K562 (cell line): ENCODE data around the gene CCDC88C. TPM values are rescaled to one million over a fixed set of nuclear protein-coding genes. Genes with fewer than 3 reads are reported as not detected.
"Not testable (repeated sequence)": the region's sequence is repeated elsewhere in the genome, so short reads cannot be mapped to it uniquely, and the experiment has no call there.

Source experiments
- ATAC-seq: fragments of 200-7000 bp; cut with Tn5 transposase; 3 replicates; pipeline ENCODE4 v1.9.1; 2020; ENCODE audit warnings: moderate library complexity
- BruUV-seq: library from RNA; stranded (reverse); fragments of 400-500 nt; replicated peaks from 2 replicates; lab custom pipeline; 2021; lab: Mats Ljungman, UMichigan
- CTCF ChIA-PET: fragments of 300-600 bp; formaldehyde crosslinking; extraction: SDS; loops from one replicate; lab custom pipeline; 2021; ENCODE audit warnings: low intra/inter-chr PET ratio; lab: Yijun Ruan, JAX
- POLR2A ChIA-PET: fragments of 300-600, 350-650 bp; sonication (Branson Sonifier 250); formaldehyde crosslinking; extraction: SDS; loops from one replicate; lab custom pipeline; 2021; ENCODE audit warnings: antibody characterized with exemption, inconsistent platforms; lab: Yijun Ruan, JAX
- DNase-seq, 4 experiments: peaks; one replicate each; pipeline versions ENCODE4 v3.0.0 to v3.0.0-alpha.2; 2011 to 2018; ENCODE audit warnings: low spot score in 3 of 4, mixed read lengths in 3 of 4; ENCODE audit errors: extremely low read depth in 1 of 4
- FAIRE-seq: peaks from 2 replicates; lab custom pipeline; 2011; peaks lifted over from hg19 to GRCh38; lab: Jason Lieb, UNC
- H2AFZ ChIP-seq: 2 replicates; pipeline ENCODE4 v1.6.0; 2011; ENCODE audit warnings: low read depth, low read length, control low read depth, inconsistent platforms
- H3K27ac ChIP-seq: fragments of 200-600 bp; 3 replicates; pipeline ENCODE4 v1.8.0; 2011; ENCODE audit warnings: low read depth, mild to moderate bottlenecking, control low read depth, inconsistent platforms, low read length, moderate library complexity, mixed read lengths; ENCODE audit errors: extremely low read depth
- H3K27me3 ChIP-seq, 2 experiments: fragments of 300-600 bp in 1 of 2; 2 replicates in 1 of 2; 3 replicates in 1 of 2; pipeline versions ENCODE4 v1.6.0 to v1.8.0; 2011; ENCODE audit warnings: inconsistent platforms in 2 of 2, low read length in 2 of 2, mild to moderate bottlenecking in 1 of 2, mixed read lengths in 1 of 2, moderate library complexity in 1 of 2; ENCODE audit not compliant: control insufficient read depth in 2 of 2, insufficient read depth in 2 of 2
- H3K36me3 ChIP-seq: fragments of 300-600 bp; 3 replicates; pipeline ENCODE4 v1.8.0; 2011; ENCODE audit warnings: mild to moderate bottlenecking, low read length, inconsistent platforms; ENCODE audit not compliant: control insufficient read depth, insufficient read depth
- H3K4me1 ChIP-seq, 2 experiments: fragments of 200-600 bp in 1 of 2; replicated peaks in 1 of 2; 2 replicates in 1 of 2; 3 replicates in 1 of 2; pipeline versions ENCODE4 v1.5.1 to v1.8.0; 2011; ENCODE audit warnings: inconsistent platforms in 2 of 2, low read length in 2 of 2, mild to moderate bottlenecking in 1 of 2, mixed read lengths in 1 of 2, moderate library complexity in 1 of 2; ENCODE audit not compliant: control insufficient read depth in 2 of 2, insufficient read depth in 2 of 2
- H3K4me2 ChIP-seq: 2 replicates; pipeline ENCODE4 v1.6.1; 2011; ENCODE audit warnings: low read length, control low read depth, inconsistent platforms, mixed read lengths; ENCODE audit not compliant: insufficient read depth
- H3K4me3 ChIP-seq: fragments of 200-600 bp; sonication (generic), shearing (Covaris generic); 2 replicates; pipeline ENCODE4 v1.5.1; 2016; ENCODE audit warnings: control low read depth, inconsistent platforms
- H3K79me2 ChIP-seq: fragments of 200-600 bp; 3 replicates; pipeline ENCODE4 v1.8.0; 2011; ENCODE audit warnings: low read length, inconsistent platforms; ENCODE audit not compliant: control insufficient read depth, insufficient read depth
- H3K9ac ChIP-seq, 2 experiments: 2 replicates each; pipeline versions ENCODE4 v1.6.0 to v1.6.1; 2011; ENCODE audit warnings: low read depth in 2 of 2, low read length in 2 of 2, control low read depth in 1 of 2, inconsistent platforms in 1 of 2, mild to moderate bottlenecking in 1 of 2, mixed read lengths in 1 of 2; ENCODE audit not compliant: insufficient read depth in 1 of 2
- H3K9me1 ChIP-seq: one replicate; pipeline ENCODE4 v1.6.0; 2011; ENCODE audit warnings: inconsistent platforms, mild to moderate bottlenecking, low read length, moderate library complexity; ENCODE audit not compliant: control insufficient read depth, insufficient read depth
- H3K9me3 ChIP-seq: replicated peaks from 2 replicates; pipeline ENCODE4 v1.5.1; 2011; ENCODE audit warnings: low read depth, low read length, inconsistent platforms; ENCODE audit not compliant: control insufficient read depth, insufficient read depth
- H4K20me1 ChIP-seq: replicated peaks from 2 replicates; pipeline ENCODE4 v1.6.1; 2011; ENCODE audit warnings: low read length, inconsistent platforms, mixed read lengths; ENCODE audit not compliant: control insufficient read depth, insufficient read depth
- ARID2 ChIP-seq: fragments of 450-650 bp; IDR thresholded peaks from 2 replicates; pipeline ENCODE4 v1.6.1; 2017; ENCODE audit warnings: antibody characterized with exemption, mild to moderate bottlenecking
- ERF ChIP-seq: fragments of 450-650 bp; formaldehyde crosslinking; IDR thresholded peaks from 2 replicates; pipeline ENCODE4 v1.4.0; 2020; ENCODE audit warnings: mild to moderate bottlenecking, mixed read lengths
- TEAD1 ChIP-seq, 2 experiments: fragments of 450-650 bp in 1 of 2; sonication (generic) in 1 of 2; formaldehyde crosslinking; IDR thresholded peaks; 2 replicates each; pipeline versions ENCODE4 v1.4.0 to v1.8.0; 2020 to 2022; ENCODE audit warnings: mild to moderate bottlenecking in 2 of 2, missing genetic modification reagents in 1 of 2
- WGBS: fragments of 100-300 bp; shearing (Covaris generic); methylation state at CpG from one replicate; pipeline ENCODE4 v1.1.6; 2016; ENCODE audit warnings: low coverage, mixed read lengths; ENCODE audit not compliant: insufficient coverage; ENCODE audit errors: missing lambda C conversion rate; 5-methylcytosine and 5-hydroxymethylcytosine counted together
- in situ Hi-C: fragments of 300-500 bp; cut with MboI; formaldehyde crosslinking; loops from 4 replicates; pipeline ENCODE4 v1.15.0; 2018; ENCODE audit warnings: inconsistent platforms, mixed read lengths
- intact Hi-C: fragments of 100-400 bp; cut with micrococcal nuclease; formaldehyde crosslinking; loops from 2 replicates; pipeline ENCODE4 v1.14.2; 2022
- polyA plus RNA-seq, 8 experiments: library from polyadenylated mRNA; depleted of rRNA in 4 of 8; stranded (reverse) in 5 of 8; unstranded in 3 of 8; fragments of >200 nt; fragmentation: Nextera tagmentation in 2 of 8; fragmentation: Illumina TruSeq in 1 of 8; extraction: Ambion mirVana in 2 of 8; extraction: Trizol in 1 of 8; gene quantifications; 2 replicates each; pipeline versions ENCODE4 v1.2.1 to v1.2.3, GENCODE V29; 2011 to 2014; ENCODE audit warnings: inconsistent platforms in 1 of 8, missing spikeins in 1 of 8
- total RNA-seq, 7 experiments: library from RNA; depleted of rRNA in 6 of 7; stranded (reverse); fragments of >200 nt in 6 of 7; fragmentation: Illumina TruSeq in 2 of 7; extraction: Trizol in 2 of 7; gene quantifications; 2 replicates each; pipeline versions ENCODE4 v1.2.1 to v1.2.3, GENCODE V29; 2011 to 2021; ENCODE audit warnings: low replicate concordance in 1 of 7
- TF ChIP-seq, protein P1 (sequence below): fragments of 250-450 bp; sonication (Bioruptor Pico); IDR thresholded peaks from 2 replicates; pipeline ENCODE4 v1.5.0; 2020; ENCODE audit warnings: mild to moderate bottlenecking, borderline replicate concordance
- TF ChIP-seq, protein P2 (sequence below): fragments of 250-450 bp; sonication (Bioruptor Pico); IDR thresholded peaks from 2 replicates; pipeline ENCODE4 v1.8.0; 2022; ENCODE audit warnings: inconsistent platforms

Gene CCDC88C
- total and polyA plus RNA-seq, 9 of the 15 experiments (the other 6 are each of a cell fraction or from before 2014, with no cell fraction given) = 0.62 to 22.5 (median 10.7) TPM

DNA sequence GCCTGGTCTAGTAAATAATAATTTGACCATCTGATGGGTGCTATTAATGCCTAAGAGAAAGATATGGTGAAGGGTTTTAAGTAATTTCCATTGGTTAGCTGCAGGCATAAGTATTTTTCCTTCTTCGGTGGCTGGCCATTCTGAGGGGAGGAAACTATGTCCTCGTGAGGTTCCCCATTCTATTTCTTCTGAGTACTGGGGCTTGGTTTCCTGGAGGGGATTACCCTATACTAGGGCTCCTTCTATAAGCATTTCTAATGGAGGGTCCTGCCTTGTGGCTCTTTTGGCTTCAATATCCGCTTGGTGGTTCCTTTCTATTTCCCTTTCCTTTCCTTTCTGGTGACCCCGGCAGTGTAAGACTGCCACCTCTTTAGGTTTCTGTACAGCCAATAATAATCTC, 191.3 kb downstream of the CCDC88C start:
- BruUV-seq = not testable (repeated sequence)

DNA sequence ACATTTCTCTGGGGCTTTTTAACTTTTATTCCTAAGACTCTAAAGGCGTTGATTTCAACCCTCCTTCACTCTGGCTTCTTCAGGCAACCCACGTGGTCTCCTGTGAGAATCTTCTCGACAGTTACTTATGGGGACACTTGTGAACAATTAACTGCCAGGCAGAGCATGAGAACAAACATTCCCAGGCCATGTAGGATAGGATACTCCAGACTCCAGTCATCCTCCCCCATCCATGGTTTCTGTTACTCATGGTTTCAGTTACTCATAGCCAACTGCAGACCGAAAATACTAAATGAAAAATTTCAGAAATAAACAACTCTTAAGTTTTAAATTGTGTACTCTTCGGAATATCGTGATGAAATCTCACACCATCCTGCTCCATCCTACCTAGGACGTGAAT, 192.6 kb downstream of the CCDC88C start:
- in situ Hi-C loops = no loop called here
- Histone ChIP-seq H3K36me3 (no peaks in the 10 kb centered on the region), H3K27me3 (no peaks in the 10 kb centered on the region), H4K20me1 (no peaks in the 10 kb centered on the region)
- no peak for DNase-seq
- TF ChIP-seq, protein P1, sequence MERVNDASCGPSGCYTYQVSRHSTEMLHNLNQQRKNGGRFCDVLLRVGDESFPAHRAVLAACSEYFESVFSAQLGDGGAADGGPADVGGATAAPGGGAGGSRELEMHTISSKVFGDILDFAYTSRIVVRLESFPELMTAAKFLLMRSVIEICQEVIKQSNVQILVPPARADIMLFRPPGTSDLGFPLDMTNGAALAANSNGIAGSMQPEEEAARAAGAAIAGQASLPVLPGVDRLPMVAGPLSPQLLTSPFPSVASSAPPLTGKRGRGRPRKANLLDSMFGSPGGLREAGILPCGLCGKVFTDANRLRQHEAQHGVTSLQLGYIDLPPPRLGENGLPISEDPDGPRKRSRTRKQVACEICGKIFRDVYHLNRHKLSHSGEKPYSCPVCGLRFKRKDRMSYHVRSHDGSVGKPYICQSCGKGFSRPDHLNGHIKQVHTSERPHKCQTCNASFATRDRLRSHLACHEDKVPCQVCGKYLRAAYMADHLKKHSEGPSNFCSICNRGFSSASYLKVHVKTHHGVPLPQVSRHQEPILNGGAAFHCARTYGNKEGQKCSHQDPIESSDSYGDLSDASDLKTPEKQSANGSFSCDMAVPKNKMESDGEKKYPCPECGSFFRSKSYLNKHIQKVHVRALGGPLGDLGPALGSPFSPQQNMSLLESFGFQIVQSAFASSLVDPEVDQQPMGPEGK (CRISPR knock-in tag) = no peak
- TF ChIP-seq, protein P2, sequence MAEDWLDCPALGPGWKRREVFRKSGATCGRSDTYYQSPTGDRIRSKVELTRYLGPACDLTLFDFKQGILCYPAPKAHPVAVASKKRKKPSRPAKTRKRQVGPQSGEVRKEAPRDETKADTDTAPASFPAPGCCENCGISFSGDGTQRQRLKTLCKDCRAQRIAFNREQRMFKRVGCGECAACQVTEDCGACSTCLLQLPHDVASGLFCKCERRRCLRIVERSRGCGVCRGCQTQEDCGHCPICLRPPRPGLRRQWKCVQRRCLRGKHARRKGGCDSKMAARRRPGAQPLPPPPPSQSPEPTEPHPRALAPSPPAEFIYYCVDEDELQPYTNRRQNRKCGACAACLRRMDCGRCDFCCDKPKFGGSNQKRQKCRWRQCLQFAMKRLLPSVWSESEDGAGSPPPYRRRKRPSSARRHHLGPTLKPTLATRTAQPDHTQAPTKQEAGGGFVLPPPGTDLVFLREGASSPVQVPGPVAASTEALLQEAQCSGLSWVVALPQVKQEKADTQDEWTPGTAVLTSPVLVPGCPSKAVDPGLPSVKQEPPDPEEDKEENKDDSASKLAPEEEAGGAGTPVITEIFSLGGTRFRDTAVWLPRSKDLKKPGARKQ (CRISPR knock-in tag) = no peak
- TF ChIP-seq ERF (CRISPR knock-in tag) (no peak), TEAD1 (CRISPR knock-in tag; IDR thresholded peaks at IDR 0.05) (no peak), ARID2 (no peak)
- TF ChIP-seq, all 486 proteins: peak for 0
- Histone ChIP-seq H3K27ac (no peak overlapping the region), H3K9me3 (no peaks in the 10 kb centered on the region), H3K4me2 (no peak overlapping the region), H2AFZ (no peak overlapping the region), H3K79me2 (no peaks in the 10 kb centered on the region), H3K4me3 (no peak overlapping the region), H3K9me1 (no peaks in the 10 kb centered on the region), H3K9ac (no peak overlapping the region), H3K4me1 (peaks cover 4 to 19% of the 10 kb centered on the region in 2 experiments)
- intact Hi-C loops = no loop called here
- ATAC-seq (no peak), FAIRE-seq (no peak)
- 81% methylated on average over 6 of the region's 7 CpGs for WGBS
- CTCF ChIA-PET = no interaction called here
- BruUV-seq = no TSS peak
- POLR2A ChIA-PET = no interaction called here

More for the DNA sequence above, 191.3 kb downstream of the CCDC88C start:
- intact Hi-C loops, H3K9me1 ChIP-seq, H3K4me3 ChIP-seq, H3K9ac ChIP-seq, DNase-seq, H3K27ac ChIP-seq, H3K4me2 ChIP-seq, H2AFZ ChIP-seq, H3K9me3 ChIP-seq, H3K27me3 ChIP-seq, FAIRE-seq, H3K79me2 ChIP-seq, in situ Hi-C loops, H4K20me1 ChIP-seq, CTCF ChIA-PET, H3K36me3 ChIP-seq, ATAC-seq: not testable (repeated sequence)
- H3K4me1 ChIP-seq = peaks cover 4 to 19% of the 10 kb centered on the region in 2 experiments
- POLR2A ChIA-PET = interaction anchor here (0.7 kb wide), 1 partner anchor 18 kb away, joined by 3 read pairs; the partner anchor contains the start of gene GPR68
- WGBS = 60% methylated on average over 1 of the region's 4 CpGs
